ENCODE data around the gene POLR1B.
"Not testable (repeated sequence)": the region's sequence is repeated elsewhere in the genome, so short reads cannot be mapped to it uniquely, and the experiment has no call there.

Gene POLR1B

GRCh38 chr2:112597537-112598322 is 55.5 kb downstream of the POLR1B start:
- FAIRE-seq, result no peak
- DNase-seq (ENCODE audit: insufficient read length, low spot score), result no peak

GRCh38 chr2:112600634-112601033 is 58.4 kb downstream of the POLR1B start:
- FAIRE-seq (no peak), DNase-seq (ENCODE audit: insufficient read length, low spot score) (no peak)

GRCh38 chr2:112601754-112602153 is 59.5 kb downstream of the POLR1B start:
- no peak for DNase-seq (ENCODE audit: insufficient read length, low spot score)
- FAIRE-seq, result no peak

- no peak for FAIRE-seq
- DNase-seq (ENCODE audit: insufficient read length, low spot score), result no peak
Measured at GRCh38 chr2:112602917-112603316, 60.7 kb downstream of the POLR1B start.

GRCh38 chr2:112603731-112604130 is 61.5 kb downstream of the POLR1B start:
- DNase-seq (ENCODE audit: insufficient read length, low spot score), result no peak
- FAIRE-seq, result no peak

- DNase-seq (ENCODE audit: insufficient read length, low spot score) (no peak), FAIRE-seq (no peak)
Measured at GRCh38 chr2:112604952-112605351, 62.7 kb downstream of the POLR1B start.

GRCh38 chr2:112605926-112606325 is 63.7 kb downstream of the POLR1B start:
- FAIRE-seq, result no peak
- DNase-seq (ENCODE audit: insufficient read length, low spot score), result no peak

GRCh38 chr2:112606547-112606946 is 64.3 kb downstream of the POLR1B start:
- FAIRE-seq, result no peak
- no peak for DNase-seq (ENCODE audit: insufficient read length, low spot score)

- FAIRE-seq (no peak), DNase-seq (ENCODE audit: insufficient read length, low spot score) (no peak)
Measured at GRCh38 chr2:112607680-112608438, 65.6 kb downstream of the POLR1B start.

- not testable (repeated sequence) for DNase-seq (ENCODE audit: insufficient read length, low spot score); FAIRE-seq
Measured at GRCh38 chr2:112609320-112609719, 67.1 kb downstream of the POLR1B start.

- not testable (repeated sequence) for DNase-seq (ENCODE audit: insufficient read length, low spot score); FAIRE-seq
Measured at GRCh38 chr2:112612283-112612682, 70.0 kb downstream of the POLR1B start.

GRCh38 chr2:112614201-112614840 is 72.1 kb downstream of the POLR1B start:
- FAIRE-seq, result no peak
- no peak for DNase-seq (ENCODE audit: insufficient read length, low spot score)

GRCh38 chr2:112615051-112615450 is 72.8 kb downstream of the POLR1B start:
- FAIRE-seq (no peak), DNase-seq (ENCODE audit: insufficient read length, low spot score) (no peak)

- not testable (repeated sequence) for DNase-seq (ENCODE audit: insufficient read length, low spot score); FAIRE-seq
Measured at GRCh38 chr2:112615798-112616197, 73.5 kb downstream of the POLR1B start.

GRCh38 chr2:112618383-112618782 is 76.1 kb downstream of the POLR1B start:
- DNase-seq (ENCODE audit: insufficient read length, low spot score) (no peak), FAIRE-seq (no peak)

- DNase-seq (ENCODE audit: insufficient read length, low spot score) (no peak), FAIRE-seq (no peak)
Measured at GRCh38 chr2:112621790-112622527, 79.7 kb downstream of the POLR1B start.

GRCh38 chr2:112622528-112622849 is 80.2 kb downstream of the POLR1B start:
- DNase-seq (ENCODE audit: insufficient read length, low spot score) (no peak), FAIRE-seq (no peak)

GRCh38 chr2:112623913-112624777 is 81.9 kb downstream of the POLR1B start:
- no peak for FAIRE-seq
- DNase-seq (ENCODE audit: insufficient read length, low spot score), result no peak

GRCh38 chr2:112625474-112626114 is 83.3 kb downstream of the POLR1B start:
- no peak for FAIRE-seq
- no peak for DNase-seq (ENCODE audit: insufficient read length, low spot score)

Measured in GM19239 (cell line).